LoVo (cell line): ENCODE data around the gene BRD3.

Experiments used
- DNase-seq: peaks from one replicate; pipeline ENCODE4 v3.0.0-alpha.2; 2016; ENCODE audit warnings: low spot score

Gene BRD3

GRCh38 chr9:134054891-134055811 is 12.7 kb downstream of the BRD3 start:
- no peak for DNase-seq

DNA sequence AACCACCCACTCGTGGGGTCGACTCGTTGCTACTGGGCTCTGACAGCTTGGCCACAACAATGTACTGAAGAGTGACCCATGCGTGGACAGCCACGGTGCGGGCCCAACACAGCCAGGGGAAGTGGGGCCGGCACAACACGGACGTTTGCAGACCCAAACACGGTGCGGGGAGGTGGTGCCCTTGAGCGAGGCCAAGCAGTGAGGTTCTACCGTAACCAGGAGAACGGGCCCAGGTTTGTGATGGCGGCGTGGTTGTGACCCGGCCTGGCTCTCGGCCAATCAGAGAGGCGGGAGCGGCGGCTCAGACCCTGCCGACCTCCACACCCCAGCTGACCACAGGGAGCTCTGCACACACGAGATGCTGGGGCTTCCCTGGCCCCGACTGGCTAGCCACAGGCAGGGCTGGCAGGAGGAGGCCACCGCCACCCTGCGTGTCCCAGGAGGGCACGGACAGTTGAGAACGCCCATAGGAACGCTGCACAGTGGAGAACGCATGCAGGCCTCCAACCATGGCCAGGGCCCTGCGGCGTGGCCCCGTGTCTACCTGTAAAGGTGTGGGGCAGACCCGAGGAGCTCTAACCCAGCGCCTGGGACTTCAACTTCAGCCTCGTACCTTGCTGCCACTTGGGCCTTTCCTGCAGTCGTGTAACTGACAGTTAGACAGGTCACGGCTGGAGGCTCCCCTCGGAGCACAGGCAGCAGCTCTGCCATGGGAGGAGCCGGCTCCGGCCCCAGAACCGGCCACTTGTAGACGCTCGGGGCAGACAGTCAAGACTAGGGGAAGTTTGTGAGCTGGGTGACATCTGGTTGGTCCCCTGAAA is 13.7 kb downstream of the BRD3 start:
- DNase-seq = no peak

- DNase-seq = no peak
Observed at GRCh38 chr9:134053401-134053871, 14.4 kb downstream of the BRD3 start.

DNA sequence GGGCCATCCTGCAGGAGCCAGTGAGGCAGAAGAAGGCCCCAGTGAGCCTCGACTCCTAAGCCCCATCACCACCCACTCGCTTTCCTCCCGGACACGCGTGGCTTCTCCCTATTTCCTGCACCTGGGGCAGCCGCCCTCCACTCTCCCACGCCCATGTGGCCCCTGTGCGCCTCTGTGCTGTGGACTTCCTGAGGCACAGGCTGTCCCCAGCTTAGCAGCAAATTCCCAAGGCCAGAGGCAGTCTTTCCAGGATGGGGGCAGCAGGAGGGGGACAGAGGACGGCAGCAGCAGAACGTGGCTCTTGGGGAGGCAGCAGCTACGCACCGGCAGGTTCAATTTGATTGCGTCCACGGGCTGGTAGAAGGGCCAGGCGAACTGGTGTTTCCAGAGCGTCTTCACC is 14.9 kb downstream of the BRD3 start:
- DNase-seq = no peak

DNA sequence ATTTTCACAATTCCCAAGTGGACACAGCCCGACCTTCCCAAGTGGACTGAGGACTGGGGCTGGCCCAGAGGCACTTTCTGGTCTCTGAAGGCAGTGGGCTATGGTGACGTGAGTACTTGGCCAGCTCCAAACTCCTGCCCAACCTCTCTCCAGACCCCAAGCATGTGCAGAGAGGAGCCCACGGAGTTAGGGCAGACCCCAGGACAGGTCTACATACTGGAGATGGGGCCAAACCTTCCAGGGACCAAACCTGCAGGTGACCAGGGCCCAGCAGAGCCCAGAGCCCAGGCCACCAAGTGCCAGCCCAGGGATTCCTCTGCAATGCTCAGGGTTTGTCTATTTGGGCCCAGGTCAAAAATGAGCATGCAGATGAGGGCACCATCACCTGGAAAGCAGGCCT is 15.3 kb downstream of the BRD3 start:
- DNase-seq = no peak

- no peak for DNase-seq
Observed at GRCh38 chr9:134051319-134051718, 16.5 kb downstream of the BRD3 start.

GRCh38 chr9:134050726-134051125 is 17.1 kb downstream of the BRD3 start:
- DNase-seq = no peak

GRCh38 chr9:134049772-134050588 is 17.8 kb downstream of the BRD3 start:
- DNase-seq = no peak

DNA sequence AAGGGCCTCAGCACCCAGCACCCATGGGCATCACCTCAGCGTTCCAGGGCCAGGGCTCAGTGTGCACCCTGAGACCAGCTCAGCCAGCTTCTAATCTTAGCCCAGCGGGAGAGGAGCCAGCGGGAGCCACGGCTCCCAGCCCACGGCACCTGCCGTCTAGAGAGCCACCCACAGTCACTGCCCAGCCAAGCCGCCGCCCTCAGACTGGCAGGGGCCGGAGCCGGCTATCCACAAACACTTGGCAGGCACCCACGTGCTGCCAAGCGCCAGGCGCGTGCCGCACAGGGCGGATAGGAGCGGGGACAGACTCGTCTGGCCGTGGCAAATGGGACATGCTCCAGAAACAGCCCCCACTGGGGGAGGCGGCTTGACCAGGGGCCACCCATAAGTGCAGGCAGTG is 18.6 kb downstream of the BRD3 start:
- DNase-seq = no peak

- no peak for DNase-seq
Observed at GRCh38 chr9:134048582-134048968, 19.3 kb downstream of the BRD3 start.

GRCh38 chr9:134047868-134048581 is 19.8 kb downstream of the BRD3 start:
- no peak for DNase-seq

DNA sequence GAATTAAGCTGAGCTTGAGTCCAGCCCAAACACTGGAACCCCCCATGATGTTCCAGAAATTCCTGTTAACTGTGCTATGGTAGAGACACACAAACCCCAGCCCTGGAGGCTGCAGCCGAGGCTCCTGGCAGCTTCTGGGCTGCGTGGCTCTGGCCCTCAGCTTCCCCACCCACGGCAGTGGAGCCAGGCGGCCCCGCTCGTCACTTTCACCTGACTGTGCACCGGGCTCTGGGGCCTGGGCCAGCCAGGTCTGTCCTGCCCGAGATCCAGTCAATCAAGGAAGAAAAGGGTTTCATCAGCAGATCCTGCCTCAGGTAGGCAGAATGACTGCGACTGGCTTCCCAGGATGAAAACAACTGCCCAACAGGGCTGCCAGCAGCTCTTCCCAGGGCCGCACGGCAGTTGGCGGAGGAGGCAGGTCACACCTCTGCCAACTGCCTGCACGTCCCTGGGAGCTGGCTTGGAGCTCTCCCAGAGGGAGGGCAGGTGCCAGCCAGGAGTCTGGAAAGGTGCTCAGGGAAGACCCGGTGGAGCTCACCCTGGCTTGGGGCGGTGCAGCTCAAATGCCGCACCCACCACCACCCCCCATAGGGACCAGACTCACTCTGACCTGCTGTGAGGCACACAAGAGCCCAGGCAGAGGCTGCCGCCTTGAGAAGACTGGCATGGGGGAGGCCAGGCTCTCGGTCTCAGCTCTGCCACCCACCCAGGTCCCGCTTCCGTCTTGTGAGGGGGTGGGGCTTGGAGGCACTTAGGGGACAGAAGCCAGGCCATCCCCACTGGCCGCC is 20.7 kb downstream of the BRD3 start:
- no peak for DNase-seq

GRCh38 chr9:134045841-134046544 is 21.8 kb downstream of the BRD3 start:
- no peak for DNase-seq

DNA sequence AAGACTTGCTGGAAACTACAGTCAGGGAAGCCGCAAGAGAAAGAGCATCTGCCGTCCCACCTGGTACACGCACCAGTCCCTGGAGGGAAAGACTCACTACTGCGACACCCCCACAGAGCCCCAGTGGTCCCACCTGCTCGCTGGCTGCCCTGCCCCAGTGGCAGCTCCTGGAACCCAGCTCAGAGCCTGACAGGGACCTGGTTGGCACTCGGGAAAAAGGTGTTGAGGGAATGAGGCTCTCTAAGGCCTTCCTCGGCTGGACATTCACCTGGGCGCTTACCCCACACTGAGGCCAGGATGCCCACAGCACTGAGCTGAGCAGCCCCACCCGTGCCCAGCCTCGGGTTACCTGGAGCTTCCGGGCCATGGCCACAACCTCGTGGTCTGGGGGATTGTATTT is 22.9 kb downstream of the BRD3 start:
- no peak for DNase-seq

GRCh38 chr9:134043531-134043988 is 24.3 kb downstream of the BRD3 start:
- no peak for DNase-seq

DNA sequence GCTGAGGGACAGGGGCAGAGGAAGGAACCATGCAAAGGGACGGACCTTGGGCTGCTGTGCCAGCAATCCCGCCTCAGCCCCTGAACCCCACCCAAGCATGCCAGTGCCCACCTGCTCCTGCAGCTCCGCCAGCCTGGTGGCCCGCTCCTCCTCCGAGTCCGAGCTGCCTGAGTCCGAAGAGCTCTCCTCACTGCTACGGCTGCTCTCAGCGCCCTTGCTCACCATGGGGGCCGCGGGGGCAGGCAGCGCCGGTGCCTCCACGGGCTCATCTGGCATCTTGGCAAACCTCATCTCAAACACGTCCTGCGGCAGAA is 26.2 kb downstream of the BRD3 start:
- no peak for DNase-seq

DNA sequence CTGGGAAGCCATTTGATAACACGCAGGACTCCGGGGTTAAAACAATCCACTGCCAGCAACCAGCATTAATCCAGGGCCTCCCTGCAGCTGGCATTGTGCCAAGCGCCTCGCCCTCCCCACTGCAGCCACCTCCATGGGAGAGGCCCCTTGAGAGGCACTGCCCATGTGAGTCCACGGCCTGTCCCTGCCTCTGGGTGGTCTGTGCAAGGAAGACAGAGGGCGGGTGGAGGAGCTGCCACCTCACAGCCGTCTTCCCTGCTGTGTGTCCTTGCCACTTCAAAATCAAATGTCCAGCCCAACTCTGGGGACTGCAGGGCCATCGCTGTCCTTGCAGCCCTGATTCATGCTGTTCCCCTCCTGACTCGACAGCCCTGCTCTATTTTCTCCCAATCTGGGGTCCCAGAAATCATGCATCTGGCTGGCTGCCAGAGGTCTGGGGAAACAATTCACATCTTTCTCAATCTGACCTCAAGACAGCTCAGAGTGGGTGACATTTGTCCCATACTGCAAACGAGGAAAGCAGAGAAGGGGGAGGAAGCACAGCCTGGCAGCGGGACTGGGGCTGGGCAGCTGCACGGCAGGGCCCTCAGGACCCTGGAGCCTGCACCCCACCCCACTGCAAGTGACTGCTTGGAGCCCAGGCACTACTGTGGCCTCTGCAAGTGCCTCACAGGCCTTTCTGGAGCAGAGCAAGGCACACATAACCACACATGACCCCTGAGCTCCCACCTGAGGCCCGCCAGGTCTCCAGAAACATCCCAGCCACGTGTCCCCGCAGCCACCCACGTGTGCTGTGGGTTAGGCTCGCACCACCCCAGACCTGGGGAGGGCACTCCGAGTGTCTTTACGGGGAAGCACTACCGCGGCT is 26.8 kb downstream of the BRD3 start:
- DNase-seq = no peak

DNA sequence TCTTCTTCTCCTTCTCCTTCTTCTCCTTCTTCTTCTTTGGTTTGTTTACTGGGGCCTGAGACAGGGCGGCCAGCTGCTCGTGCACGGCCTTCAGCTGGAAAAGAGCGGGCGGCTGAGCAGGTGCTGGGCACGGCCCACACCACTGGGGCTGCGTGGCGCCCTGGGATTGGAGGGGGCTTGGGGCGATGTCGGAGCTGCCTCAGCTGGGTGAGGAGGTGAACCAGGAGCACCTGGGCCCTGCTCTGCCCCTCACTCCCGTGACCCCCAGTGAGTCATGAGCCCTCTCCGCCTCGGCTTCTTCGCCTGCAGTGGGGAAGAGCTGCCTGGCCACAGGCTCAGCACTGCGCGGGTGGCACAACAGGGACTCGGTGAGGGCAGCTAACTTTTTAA is 27.7 kb downstream of the BRD3 start:
- DNase-seq = no peak
